HepG2 (cell line): ENCODE measurements around the gene TMEM221. TPM values are rescaled to one million over a fixed set of nuclear protein-coding genes. Genes with fewer than 3 reads are reported as not detected.

Source experiments
- CTCF ChIP-seq: sonication (generic); formaldehyde crosslinking; IDR thresholded peaks from 2 replicates; pipeline ENCODE4 v1.5.0; 2020; ENCODE audit warnings: mild to moderate bottlenecking, missing genetic modification reagents, moderate library complexity
- ELF1 ChIP-seq: sonication (generic); formaldehyde crosslinking; IDR thresholded peaks from 2 replicates; pipeline ENCODE4 v1.4.0; 2020; ENCODE audit warnings: missing genetic modification reagents
- FOXP1 ChIP-seq, 2 experiments: fragments of 450-650 bp in 1 of 2; IDR thresholded peaks; 2 replicates each; pipeline ENCODE4 v1.6.1; 2017 to 2018; ENCODE audit warnings: antibody characterized with exemption in 1 of 2
- HIVEP1 ChIP-seq: sonication (generic); formaldehyde crosslinking; IDR thresholded peaks from 2 replicates; pipeline ENCODE4 v1.4.0; 2020; ENCODE audit warnings: mild to moderate bottlenecking, missing genetic modification reagents
- ISX ChIP-seq: sonication (generic); formaldehyde crosslinking; conservative IDR thresholded peaks from 2 replicates; pipeline ENCODE4 v1.5.0; 2020; ENCODE audit warnings: missing genetic modification reagents
- JUND ChIP-seq: sonication (generic); formaldehyde crosslinking; IDR thresholded peaks from 2 replicates; pipeline ENCODE4 v1.8.0; 2022; ENCODE audit warnings: mild to moderate bottlenecking, missing genetic modification reagents
- KLF6 ChIP-seq: IDR thresholded peaks from 2 replicates; pipeline ENCODE4 v1.8.0; 2016; ENCODE audit warnings: missing biosample characterization, missing genetic modification reagents
- MLXIP ChIP-seq: sonication (generic); formaldehyde crosslinking; IDR thresholded peaks from 2 replicates; pipeline ENCODE4 v1.9.0; 2021; ENCODE audit warnings: missing genetic modification reagents, borderline replicate concordance
- PAF1 ChIP-seq: IDR thresholded peaks from 2 replicates; pipeline ENCODE4 v1.6.1; 2016; ENCODE audit warnings: missing genetic modification reagents, missing compliant biosample characterization
- PHF20 ChIP-seq: sonication (generic); formaldehyde crosslinking; IDR thresholded peaks from 2 replicates; pipeline ENCODE4 v1.5.0; 2020; ENCODE audit warnings: mild to moderate bottlenecking, missing genetic modification reagents
- SALL2 ChIP-seq: sonication (generic); formaldehyde crosslinking; IDR thresholded peaks from 2 replicates; pipeline ENCODE4 v1.8.1; 2023; ENCODE audit warnings: mild to moderate bottlenecking, missing genetic modification reagents, inconsistent platforms
- SOX6 ChIP-seq, 2 experiments: fragments of 450-650 bp in 1 of 2; sonication (generic) in 1 of 2; formaldehyde crosslinking in 1 of 2; IDR thresholded peaks; 2 replicates each; pipeline versions ENCODE4 v1.4.0 to v1.6.1; 2017 to 2020; ENCODE audit warnings: antibody characterized with exemption in 1 of 2, mild to moderate bottlenecking in 1 of 2, missing genetic modification reagents in 1 of 2
- THAP11 ChIP-seq: IDR thresholded peaks from 2 replicates; pipeline ENCODE4 v1.6.1; 2016; ENCODE audit warnings: missing biosample characterization, missing genetic modification reagents
- ZFP91 ChIP-seq: sonication (generic); formaldehyde crosslinking; IDR thresholded peaks from 2 replicates; pipeline ENCODE4 v1.9.0; 2022; ENCODE audit warnings: missing genetic modification reagents, mild to moderate bottlenecking, borderline replicate concordance
- ZNF501 ChIP-seq: sonication (generic); formaldehyde crosslinking; IDR thresholded peaks from 2 replicates; pipeline ENCODE4 v1.5.1; 2020; ENCODE audit warnings: mild to moderate bottlenecking, moderate library complexity, missing genetic modification reagents
- ZNF572 ChIP-seq: sonication (generic); formaldehyde crosslinking; IDR thresholded peaks from 2 replicates; pipeline ENCODE4 v1.5.1; 2020; ENCODE audit warnings: mild to moderate bottlenecking, missing genetic modification reagents
- ZNF614 ChIP-seq: IDR thresholded peaks from 2 replicates; pipeline ENCODE4 v1.6.1; 2018; ENCODE audit warnings: missing biosample characterization, missing genetic modification reagents, inconsistent platforms, borderline replicate concordance
- ZNF629 ChIP-seq: sonication (generic); formaldehyde crosslinking; conservative IDR thresholded peaks from 2 replicates; pipeline ENCODE4 v1.5.0; 2020; ENCODE audit warnings: missing genetic modification reagents
- ZNF710 ChIP-seq: sonication (generic); formaldehyde crosslinking; IDR thresholded peaks from 2 replicates; pipeline ENCODE4 v1.5.0; 2020; ENCODE audit warnings: mild to moderate bottlenecking, missing genetic modification reagents, borderline replicate concordance
- ZNF775 ChIP-seq: sonication (generic); formaldehyde crosslinking; IDR thresholded peaks from 2 replicates; pipeline ENCODE4 v1.4.0; 2020; ENCODE audit warnings: missing genetic modification reagents, mild to moderate bottlenecking, moderate library complexity, borderline replicate concordance
- polyA plus RNA-seq, 8 experiments: library from polyadenylated mRNA; depleted of rRNA in 3 of 8; stranded (reverse) in 7 of 8; unstranded in 1 of 8; fragments of >200 nt; fragmentation: Illumina TruSeq in 4 of 8; extraction: Trizol in 4 of 8; gene quantifications; 2 replicates each; pipeline versions ENCODE4 v1.2.1 to v1.2.3, GENCODE V29; 2011 to 2016; ENCODE audit warnings: low read depth in 4 of 8, missing spikeins in 1 of 8, mixed read lengths in 1 of 8; ENCODE audit not compliant: insufficient read depth in 1 of 8
- total RNA-seq, 5 experiments: library from RNA; depleted of rRNA; stranded (reverse); fragments of >200 nt; fragmentation: Illumina TruSeq; extraction: Trizol; gene quantifications; 2 replicates each; pipeline ENCODE4 v1.2.3, GENCODE V29; 2016; ENCODE audit warnings: low read depth in 1 of 5

The TMEM221 gene
- total and polyA plus RNA-seq, 2 of the 13 experiments (the other 11 are each of a cell fraction or from before 2014, with no cell fraction given): 0.33 to 0.77 TPM

GRCh38 chr19:17496337-17496997 is 48.0 kb upstream of the TMEM221 start (continued):
- TF ChIP-seq MLXIP (CRISPR knock-in tag) (no peak), SALL2 (CRISPR knock-in tag) (peak; percentile 57; the same call in 1 of the 2 replicates), CTCF (CRISPR knock-in tag) (peak; percentile 93), ZNF710 (no peak), KLF6 (CRISPR knock-in tag) (no peak), ZNF775 (no peak), ELF1 (CRISPR knock-in tag) (peak; percentile 33; the same call in 1 of the 2 replicates), ZNF614 (0 out of 2 replicates have a peak, but pooled peaks have one; percentile 18), ZNF501 (CRISPR knock-in tag) (peak; percentile 17; the same call in 1 of the 2 replicates), PHF20 (CRISPR knock-in tag) (no peak), THAP11 (peak; percentile 62), SOX6 (IDR thresholded peaks at IDR 0.05) (no peak), SOX6 (CRISPR knock-in tag; IDR thresholded peaks at IDR 0.05) (peak; percentile 46; the same call in 1 of the 2 replicates), ZNF629 (no peak), ZFP91 (CRISPR knock-in tag) (peak; percentile 79; the same call in 1 of the 2 replicates), JUND (CRISPR knock-in tag) (no peak), FOXP1 (IDR thresholded peaks at IDR 0.05) (no peak), FOXP1 (CRISPR knock-in tag; IDR thresholded peaks at IDR 0.05) (no peak), ZNF572 (no peak), ISX (CRISPR knock-in tag) (no peak), HIVEP1 (CRISPR knock-in tag) (no peak), PAF1 (CRISPR knock-in tag) (0 out of 2 replicates have a peak, but pooled peaks have one; percentile 53)
